Bronchial epithelial cell (primary cell): Measurements from ENCODE around the gene ARSK. TPM values are rescaled to one million over a fixed set of nuclear protein-coding genes. Genes with fewer than 3 reads are reported as not detected.

Experiments
- DNase-seq: peaks from one replicate; pipeline ENCODE4 v3.0.0-alpha.2; 2010; ENCODE audit warnings: low read depth
- FAIRE-seq: peaks from 2 replicates; lab custom pipeline; 2011; peaks lifted over from hg19 to GRCh38; lab: Jason Lieb, UNC
- H3K27me3 ChIP-seq: 2 replicates; pipeline ENCODE4 v1.5.1; 2011; ENCODE audit warnings: low read length; ENCODE audit not compliant: control insufficient read depth, insufficient read depth
- H3K36me3 ChIP-seq: 2 replicates; pipeline ENCODE4 v1.5.1; 2011; ENCODE audit warnings: low read length; ENCODE audit not compliant: control insufficient read depth, insufficient read depth
- H3K4me3 ChIP-seq: 2 replicates; pipeline ENCODE4 v1.5.1; 2011; ENCODE audit warnings: mild to moderate bottlenecking, low read depth, low read length, control low read depth
- total RNA-seq: library from RNA; depleted of rRNA; stranded (reverse); fragments of >200 nt; gene quantifications from 2 replicates; pipeline ENCODE4 v1.2.1, GENCODE V29; 2014
- TF ChIP-seq, protein P1 (sequence below): IDR thresholded peaks from 2 replicates; pipeline ENCODE4 v1.5.1; 2011; ENCODE audit warnings: mild to moderate bottlenecking, moderate library complexity, low read length, control low read depth, inconsistent platforms; ENCODE audit not compliant: insufficient read depth, severe bottlenecking

The ARSK gene
- total RNA-seq, 1 donor from 2014 or later = 7.4 TPM

DNA sequence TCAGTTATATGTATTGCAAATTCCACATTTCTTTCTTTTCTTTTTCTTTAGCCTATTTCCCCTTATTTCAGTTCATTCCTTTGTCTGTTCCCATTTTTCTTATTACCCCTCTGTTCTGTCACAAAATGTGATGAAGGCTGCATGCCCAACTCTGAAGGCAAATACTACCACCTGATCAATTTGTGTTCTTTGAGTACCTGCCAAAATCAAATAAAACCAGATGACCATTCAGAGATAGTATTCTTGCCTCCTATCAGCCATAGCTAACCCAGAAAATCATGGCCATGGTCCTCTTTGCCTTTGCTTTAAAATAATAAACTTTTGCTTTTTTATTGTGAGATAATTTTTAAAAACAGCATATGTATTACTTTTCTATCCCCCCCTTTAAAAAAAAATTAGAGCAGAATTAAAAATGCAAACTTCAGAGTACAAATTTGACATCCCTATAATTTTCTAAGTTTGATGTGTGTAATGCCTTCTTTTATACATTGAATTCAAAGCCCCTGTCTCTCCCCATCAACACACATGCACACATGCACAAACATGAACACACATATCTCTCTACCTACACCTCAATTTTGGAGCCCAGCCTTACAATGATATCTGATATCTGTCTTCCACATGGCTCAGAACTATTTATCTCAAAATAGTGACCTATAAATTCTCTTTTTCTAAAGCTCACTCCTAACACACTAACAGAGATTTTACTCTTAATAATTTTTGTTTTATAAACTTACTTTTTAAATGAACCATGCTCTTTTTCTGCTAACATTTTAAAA lies 95.1 kb downstream of the ARSK start:
- TF ChIP-seq, protein P1, sequence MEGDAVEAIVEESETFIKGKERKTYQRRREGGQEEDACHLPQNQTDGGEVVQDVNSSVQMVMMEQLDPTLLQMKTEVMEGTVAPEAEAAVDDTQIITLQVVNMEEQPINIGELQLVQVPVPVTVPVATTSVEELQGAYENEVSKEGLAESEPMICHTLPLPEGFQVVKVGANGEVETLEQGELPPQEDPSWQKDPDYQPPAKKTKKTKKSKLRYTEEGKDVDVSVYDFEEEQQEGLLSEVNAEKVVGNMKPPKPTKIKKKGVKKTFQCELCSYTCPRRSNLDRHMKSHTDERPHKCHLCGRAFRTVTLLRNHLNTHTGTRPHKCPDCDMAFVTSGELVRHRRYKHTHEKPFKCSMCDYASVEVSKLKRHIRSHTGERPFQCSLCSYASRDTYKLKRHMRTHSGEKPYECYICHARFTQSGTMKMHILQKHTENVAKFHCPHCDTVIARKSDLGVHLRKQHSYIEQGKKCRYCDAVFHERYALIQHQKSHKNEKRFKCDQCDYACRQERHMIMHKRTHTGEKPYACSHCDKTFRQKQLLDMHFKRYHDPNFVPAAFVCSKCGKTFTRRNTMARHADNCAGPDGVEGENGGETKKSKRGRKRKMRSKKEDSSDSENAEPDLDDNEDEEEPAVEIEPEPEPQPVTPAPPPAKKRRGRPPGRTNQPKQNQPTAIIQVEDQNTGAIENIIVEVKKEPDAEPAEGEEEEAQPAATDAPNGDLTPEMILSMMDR = no peak
- H3K36me3 ChIP-seq = no peaks in the 10 kb centered on the region
- no peaks in the 10 kb centered on the region for H3K27me3 ChIP-seq
- DNase-seq (no peak), FAIRE-seq (no peak)
- H3K4me3 ChIP-seq = no peak overlapping the region

DNA sequence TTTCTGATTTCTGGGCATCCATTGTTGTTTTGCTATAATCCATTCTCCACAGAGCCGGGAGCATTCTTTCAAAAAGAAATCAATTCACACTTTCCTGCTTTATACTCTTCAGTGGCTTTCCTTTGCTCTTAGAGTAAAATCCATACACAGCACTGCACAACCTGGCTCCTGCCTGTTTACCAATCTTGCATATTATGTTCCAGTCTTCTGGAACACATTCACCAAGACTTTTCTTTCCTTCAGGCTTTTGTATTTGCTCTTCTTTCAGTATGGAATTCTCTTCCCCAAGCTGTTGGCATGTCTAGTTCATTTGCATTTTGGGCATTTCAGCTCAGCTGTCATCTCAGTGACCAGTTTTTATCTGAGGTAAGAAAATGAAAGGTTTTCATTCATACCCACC lies 97.9 kb downstream of the ARSK start:
- FAIRE-seq = no peak
- DNase-seq = no peak
- Histone ChIP-seq H3K4me3 (no peak overlapping the region), H3K27me3 (no peaks in the 10 kb centered on the region), H3K36me3 (no peaks in the 10 kb centered on the region)
- TF ChIP-seq, protein P1 = no peak

DNA sequence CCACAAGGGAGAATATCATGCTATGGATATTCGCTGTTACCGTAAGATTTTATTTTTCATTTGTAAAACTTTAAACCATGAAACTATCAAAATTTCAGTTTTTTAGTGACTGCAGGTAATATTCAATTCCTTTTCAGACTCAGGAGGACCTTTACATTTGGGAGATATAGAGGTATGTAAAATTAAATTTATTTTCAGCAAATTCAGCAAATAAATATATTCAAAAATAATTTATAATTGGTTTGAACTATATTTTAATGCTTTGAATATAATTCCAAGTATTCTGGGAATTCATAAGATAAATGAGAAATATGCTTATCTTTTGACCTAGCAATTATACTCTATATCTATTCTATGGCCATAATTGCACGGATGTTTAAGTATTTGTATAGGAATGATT lies 99.3 kb downstream of the ARSK start:
- Histone ChIP-seq H3K4me3 (no peak overlapping the region), H3K36me3 (no peaks in the 10 kb centered on the region), H3K27me3 (no peaks in the 10 kb centered on the region)
- FAIRE-seq (no peak), DNase-seq (no peak)
- TF ChIP-seq, protein P1 = no peak

Other genes starting within 250 kb of the ARSK start
- gene FAM81B, start 163.7 kb upstream of the ARSK start, total RNA-seq = not detected in 2 replicates
- gene SKIC3, start 124 bp upstream of the ARSK start, total RNA-seq = 117 and 125 TPM in 2 replicates
- gene GPR150, start 65.0 kb downstream of the ARSK start, total RNA-seq = 0.26 TPM in 2 replicates
- 1.6 and 2.2 TPM in 2 replicates for gene RFESD, start 91.7 kb downstream of the ARSK start, total RNA-seq
- not detected in 2 replicates for gene SPATA9, start 127.9 kb downstream of the ARSK start, total RNA-seq
- 9.6 and 21.6 TPM in 2 replicates for gene RHOBTB3, start 176.2 kb downstream of the ARSK start, total RNA-seq